RWPE2 (cell line): ENCODE measurements around the gene C8A.

Experiments
- ATAC-seq: fragments of 200-7000 bp; cut with Tn5 transposase; 3 replicates; pipeline ENCODE4 v1.9.1; 2021; ENCODE audit warnings: low read depth
- DNase-seq: peaks from one replicate; pipeline ENCODE4 v3.0.0-alpha.2; 2020; ENCODE audit warnings: low spot score
- H3K27ac ChIP-seq: fragments of 450-650 bp; 2 replicates; pipeline ENCODE4 v1.5.1; 2017; ENCODE audit warnings: mild to moderate bottlenecking; ENCODE audit not compliant: poor library complexity, severe bottlenecking
- H3K27me3 ChIP-seq: fragments of 250-450 bp; sonication (Bioruptor Pico); 2 replicates; pipeline ENCODE4 v1.5.1; 2021; ENCODE audit warnings: mild to moderate bottlenecking, moderate library complexity; ENCODE audit not compliant: insufficient read depth, poor library complexity, severe bottlenecking
- H3K36me3 ChIP-seq: fragments of 250-450 bp; sonication (Bioruptor Pico); 2 replicates; pipeline ENCODE4 v1.5.1; 2020; ENCODE audit warnings: low read depth, mild to moderate bottlenecking, moderate library complexity
- H3K4me1 ChIP-seq: fragments of 250-450 bp; sonication (Bioruptor Pico); 2 replicates; pipeline ENCODE4 v1.5.1; 2021; ENCODE audit warnings: mild to moderate bottlenecking, moderate library complexity; ENCODE audit not compliant: insufficient read depth, poor library complexity, severe bottlenecking
- H3K4me3 ChIP-seq: fragments of 250-450 bp; sonication (Bioruptor Pico); 2 replicates; pipeline ENCODE4 v1.5.1; 2021; ENCODE audit warnings: mild to moderate bottlenecking, moderate library complexity; ENCODE audit not compliant: severe bottlenecking
- H3K9me3 ChIP-seq: fragments of 250-450 bp; sonication (Bioruptor Pico); 2 replicates; pipeline ENCODE4 v1.5.1; 2021; ENCODE audit warnings: mild to moderate bottlenecking, moderate library complexity; ENCODE audit not compliant: severe bottlenecking
- CTCF ChIP-seq: fragments of 450-650 bp; IDR thresholded peaks from one replicate; pipeline ENCODE4 v1.5.1; 2017; ENCODE audit warnings: mild to moderate bottlenecking, moderate library complexity; ENCODE audit not compliant: poor library complexity, severe bottlenecking

C8A gene

GRCh38 chr1:56938646-56939045, 84.0 kb downstream of the C8A start:
- H3K36me3 ChIP-seq, result no peaks in the 10 kb centered on the region
- ATAC-seq (no peak), DNase-seq (no peak)
- H3K27me3 ChIP-seq, result no peaks in the 10 kb centered on the region
- H3K27ac ChIP-seq, result no peak overlapping the region
- H3K9me3 ChIP-seq, result no peaks in the 10 kb centered on the region
- H3K4me3 ChIP-seq, result no peak overlapping the region
- TF ChIP-seq CTCF, result no peak
- H3K4me1 ChIP-seq, result no peaks in the 10 kb centered on the region

DNA sequence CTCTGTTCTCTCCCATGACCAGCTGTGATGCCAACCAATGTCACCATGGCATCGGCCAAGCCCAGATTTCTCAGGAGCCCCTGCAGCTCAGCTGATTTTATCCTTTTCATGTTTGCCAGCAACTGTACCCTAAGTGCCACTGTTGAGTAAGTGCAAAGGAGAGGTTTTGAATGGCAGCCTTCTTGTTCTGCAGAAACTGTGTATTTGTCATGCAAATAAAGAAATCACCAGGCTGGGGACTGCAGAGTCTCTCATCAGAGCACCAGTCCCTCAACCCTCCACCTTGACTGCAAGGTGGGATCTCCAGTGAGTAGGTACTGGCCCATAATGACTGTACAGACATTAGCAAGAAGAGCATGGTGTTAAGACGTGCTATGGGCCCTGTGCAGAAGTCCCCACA, 84.6 kb downstream of the C8A start:
- no peak overlapping the region for H3K27ac ChIP-seq
- no peak for DNase-seq
- no peaks in the 10 kb centered on the region for H3K27me3 ChIP-seq
- H3K36me3 ChIP-seq, result no peaks in the 10 kb centered on the region
- no peak overlapping the region for H3K4me3 ChIP-seq
- H3K4me1 ChIP-seq, result no peaks in the 10 kb centered on the region
- H3K9me3 ChIP-seq, result no peaks in the 10 kb centered on the region
- no peak for TF ChIP-seq CTCF
- no peak for ATAC-seq

- TF ChIP-seq CTCF, result no peak
- DNase-seq, result no peak
Measured at GRCh38 chr1:56940039-56940438, 85.4 kb downstream of the C8A start.

DNA sequence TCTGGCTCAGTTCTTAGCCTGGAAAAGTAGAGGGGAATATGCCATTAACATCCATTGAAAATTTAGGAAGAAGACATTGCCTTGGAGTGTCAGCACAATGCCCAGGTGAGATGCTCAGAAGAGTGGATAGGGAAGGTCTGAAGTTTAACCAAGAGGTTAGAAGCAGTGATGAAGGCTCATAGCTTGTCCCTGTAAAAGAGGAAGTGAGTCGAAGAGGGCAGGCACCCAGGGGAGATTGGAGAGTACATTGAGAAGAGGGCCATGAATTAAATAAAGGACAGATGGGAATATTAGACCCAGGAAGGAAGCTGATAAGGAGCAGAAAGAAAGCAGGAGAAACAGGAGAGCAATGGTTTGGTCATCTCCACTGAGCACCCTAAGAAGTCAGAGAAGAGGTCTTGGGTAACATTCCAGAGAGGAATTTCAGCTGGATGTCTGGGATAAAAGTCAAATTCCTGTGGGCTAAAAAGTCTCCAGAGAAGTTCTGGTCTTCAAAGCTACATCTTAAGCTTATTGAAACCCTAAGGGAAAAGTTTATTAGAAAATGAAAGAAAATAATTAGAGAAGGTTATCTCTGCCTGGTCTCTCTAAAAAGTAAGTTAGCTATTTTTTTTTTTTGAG, 93.9 kb downstream of the C8A start:
- no peak overlapping the region for H3K27ac ChIP-seq
- H3K9me3 ChIP-seq, result no peaks in the 10 kb centered on the region
- no peak for ATAC-seq
- H3K4me3 ChIP-seq, result no peak overlapping the region
- H3K36me3 ChIP-seq, result no peaks in the 10 kb centered on the region
- no peak for DNase-seq
- no peak for TF ChIP-seq CTCF
- no peaks in the 10 kb centered on the region for H3K4me1 ChIP-seq
- no peaks in the 10 kb centered on the region for H3K27me3 ChIP-seq

More at GRCh38 chr1:56940039-56940438, 85.4 kb downstream of the C8A start:
- no peaks in the 10 kb centered on the region for H3K9me3 ChIP-seq
- H3K36me3 ChIP-seq, result no peaks in the 10 kb centered on the region
- no peaks in the 10 kb centered on the region for H3K4me1 ChIP-seq
- no peak overlapping the region for H3K4me3 ChIP-seq
- no peak overlapping the region for H3K27ac ChIP-seq
- ATAC-seq, result no peak
- H3K27me3 ChIP-seq, result no peaks in the 10 kb centered on the region

GRCh38 chr1:56952501-56952900, 97.9 kb downstream of the C8A start:
- no peak overlapping the region for H3K27ac ChIP-seq
- ATAC-seq, result no peak

More at GRCh38 chr1:56952501-56952900, 97.9 kb downstream of the C8A start:
- no peak for DNase-seq
- no peaks in the 10 kb centered on the region for H3K9me3 ChIP-seq
- H3K4me1 ChIP-seq, result no peaks in the 10 kb centered on the region
- H3K4me3 ChIP-seq, result no peak overlapping the region
- H3K36me3 ChIP-seq, result no peaks in the 10 kb centered on the region
- H3K27me3 ChIP-seq, result no peaks in the 10 kb centered on the region
- TF ChIP-seq CTCF, result no peak
